ENCODE data around the gene NOS1AP.

GRCh38 chr1:162228586-162228985 is 159.1 kb downstream of the NOS1AP start:
- TF ChIP-seq CTCF (conservative IDR thresholded peaks at IDR 0.05; ENCODE audit: low read length): no peak
- no peak for TF ChIP-seq EZH2phosphoT487 (IDR thresholded peaks at IDR 0.05; ENCODE audit: borderline replicate concordance, low read depth, low read length)

Measured in OCI-LY7 (cell line).